GM06990 (cell line): ENCODE measurements around the gene ATP13A4.
"Not testable (repeated sequence)": the region's sequence is repeated elsewhere in the genome, so short reads cannot be mapped to it uniquely, and the experiment has no call there.

Experiments used
- DNase-seq: peaks from one replicate; pipeline ENCODE4 v3.0.0-alpha.2; 2011; ENCODE audit not compliant: insufficient read length; ENCODE audit errors: extremely low read depth
- H3K27me3 ChIP-seq: replicated peaks from 2 replicates; pipeline ENCODE4 v1.6.0; 2011; ENCODE audit warnings: low read length; ENCODE audit not compliant: control insufficient read depth, insufficient read depth
- H3K36me3 ChIP-seq: 2 replicates; pipeline ENCODE4 v1.5.1; 2011; ENCODE audit warnings: low read length; ENCODE audit not compliant: control insufficient read depth, insufficient read depth
- H3K4me3 ChIP-seq: replicated peaks from 2 replicates; pipeline ENCODE4 v1.5.1; 2011; ENCODE audit warnings: low read depth, mild to moderate bottlenecking, control low read depth, low read length
- CTCF ChIP-seq: IDR thresholded peaks from 2 replicates; pipeline ENCODE4 v1.5.1; 2011; ENCODE audit warnings: low read length, control low read depth, mild to moderate bottlenecking, inconsistent platforms; ENCODE audit not compliant: insufficient read depth, poor library complexity, severe bottlenecking

The ATP13A4 gene

GRCh38 chr3:193544289-193544688 is 10.4 kb downstream of the ATP13A4 start:
- Histone ChIP-seq H3K27me3 (no peaks in the 10 kb centered on the region), H3K36me3 (no peaks in the 10 kb centered on the region), H3K4me3 (no peak overlapping the region)
- TF ChIP-seq CTCF, result no peak
- DNase-seq, result no peak

DNA sequence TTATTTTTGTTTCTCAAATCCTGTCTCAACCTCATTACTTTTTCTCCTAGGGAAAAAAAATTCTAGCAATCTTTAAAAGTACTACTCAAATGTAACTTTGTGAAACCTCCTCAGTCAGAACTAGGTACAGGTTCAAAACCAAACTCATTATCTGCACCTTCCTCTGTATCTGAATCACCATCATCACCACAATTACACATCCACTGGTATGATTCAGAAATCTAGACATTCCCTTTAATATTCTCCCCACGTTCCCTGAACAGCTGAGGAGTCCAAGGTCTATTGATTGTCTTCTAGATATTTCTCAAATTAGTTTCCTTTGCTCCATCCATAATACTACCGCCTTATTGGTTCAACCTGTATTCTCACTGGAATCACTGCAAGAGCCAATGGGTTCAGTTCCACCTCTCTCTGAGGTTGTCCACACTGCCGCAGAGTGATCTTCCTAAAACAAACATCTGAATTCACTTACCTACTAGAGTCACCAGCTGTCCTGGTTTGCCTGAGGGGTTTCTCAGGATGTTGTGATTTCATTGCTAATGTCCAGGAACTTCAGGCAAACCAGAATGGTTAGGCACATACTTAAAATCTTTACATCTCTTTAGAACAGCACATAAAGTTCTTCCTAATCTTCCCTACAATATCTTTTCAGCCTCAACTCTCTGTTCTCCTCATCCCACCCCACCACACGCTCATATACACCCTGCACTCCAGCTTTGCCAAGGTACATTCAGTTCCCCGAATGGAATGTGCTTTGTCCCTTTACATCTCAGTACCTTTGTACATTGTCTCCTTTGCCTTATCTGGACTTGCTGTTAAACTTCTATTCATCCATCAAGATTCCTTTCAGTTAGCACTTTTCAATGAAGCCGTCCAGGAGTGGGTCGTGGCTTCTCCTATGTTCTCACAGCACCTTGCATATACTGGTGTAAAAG is 24.2 kb downstream of the ATP13A4 start:
- TF ChIP-seq CTCF, result no peak
- no peak for DNase-seq
- Histone ChIP-seq H3K27me3 (no peaks in the 10 kb centered on the region), H3K4me3 (no peak overlapping the region), H3K36me3 (no peaks in the 10 kb centered on the region)

DNA sequence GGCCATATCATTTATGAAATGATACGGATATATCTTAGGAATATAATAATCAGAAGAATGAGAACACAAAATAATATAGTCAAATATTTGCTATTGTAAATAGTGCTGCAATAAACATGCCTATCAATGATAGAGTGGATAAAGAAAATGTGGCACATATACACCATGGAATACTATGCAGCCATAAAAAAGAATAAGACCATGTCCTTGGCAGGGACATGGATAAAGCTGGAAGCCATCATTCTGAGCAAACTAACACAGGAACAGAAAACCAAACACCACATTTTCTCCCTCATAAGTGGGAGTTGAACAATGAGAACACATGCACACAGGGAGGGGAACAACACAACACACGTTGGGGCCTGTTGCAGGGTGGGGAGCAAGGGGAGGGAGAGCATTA is 28.6 kb downstream of the ATP13A4 start:
- H3K27me3 ChIP-seq, DNase-seq, H3K36me3 ChIP-seq, H3K4me3 ChIP-seq: not testable (repeated sequence)

GRCh38 chr3:193522473-193522872 is 32.2 kb downstream of the ATP13A4 start:
- no peak for DNase-seq
- Histone ChIP-seq H3K36me3 (no peaks in the 10 kb centered on the region), H3K4me3 (no peak overlapping the region), H3K27me3 (no peaks in the 10 kb centered on the region)
- no peak for TF ChIP-seq CTCF

DNA sequence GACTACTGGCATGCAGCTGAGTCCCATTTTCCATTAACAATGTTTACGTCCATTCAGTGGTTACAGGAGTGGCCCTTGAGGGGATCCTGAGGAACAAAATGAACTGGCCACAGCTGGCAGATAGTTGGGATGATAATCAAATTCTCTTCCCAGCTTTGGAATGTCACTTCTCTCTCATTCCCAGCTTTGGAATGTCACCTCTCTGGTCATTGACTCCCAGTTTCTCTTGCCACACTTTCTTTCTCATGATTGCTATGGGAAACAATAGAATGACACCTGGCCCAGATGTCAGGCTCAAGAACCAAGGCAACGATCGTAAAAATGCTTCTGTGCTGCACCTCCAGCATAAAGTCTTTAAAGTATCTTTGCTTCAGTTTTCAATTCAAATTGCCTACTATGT is 34.0 kb downstream of the ATP13A4 start:
- H3K27me3 ChIP-seq, result no peaks in the 10 kb centered on the region
- no peak overlapping the region for H3K4me3 ChIP-seq
- no peaks in the 10 kb centered on the region for H3K36me3 ChIP-seq
- no peak for TF ChIP-seq CTCF
- DNase-seq, result no peak

DNA sequence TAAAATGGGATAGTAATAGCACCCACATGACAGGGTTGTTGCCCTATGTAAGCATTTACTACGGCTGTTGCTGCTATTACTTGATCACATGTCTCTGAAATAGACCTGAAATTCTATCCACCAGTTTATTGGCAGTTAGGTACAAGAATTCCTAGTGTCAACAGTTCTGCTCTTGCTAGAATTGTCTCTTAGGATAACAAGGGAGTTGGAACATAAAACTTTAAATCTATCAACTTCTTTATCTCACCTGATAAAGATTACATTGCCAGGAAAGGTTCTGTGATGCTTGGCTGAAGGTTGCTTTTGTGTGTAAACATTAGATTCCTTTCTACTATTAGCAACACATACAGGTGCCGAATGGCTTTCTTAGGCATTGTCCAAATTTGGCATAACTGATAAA is 38.7 kb downstream of the ATP13A4 start:
- H3K4me3 ChIP-seq, result no peak overlapping the region
- DNase-seq, result no peak
- no peak for TF ChIP-seq CTCF

More for the DNA sequence above, 38.7 kb downstream of the ATP13A4 start:
- H3K36me3 ChIP-seq, result no peaks in the 10 kb centered on the region
- H3K27me3 ChIP-seq, result no peaks in the 10 kb centered on the region
